ENCODE results near the gene TERC.
"Not testable (repeated sequence)": the region's sequence is repeated elsewhere in the genome, so short reads cannot be mapped to it uniquely, and the experiment has no call there.

The TERC gene

DNA sequence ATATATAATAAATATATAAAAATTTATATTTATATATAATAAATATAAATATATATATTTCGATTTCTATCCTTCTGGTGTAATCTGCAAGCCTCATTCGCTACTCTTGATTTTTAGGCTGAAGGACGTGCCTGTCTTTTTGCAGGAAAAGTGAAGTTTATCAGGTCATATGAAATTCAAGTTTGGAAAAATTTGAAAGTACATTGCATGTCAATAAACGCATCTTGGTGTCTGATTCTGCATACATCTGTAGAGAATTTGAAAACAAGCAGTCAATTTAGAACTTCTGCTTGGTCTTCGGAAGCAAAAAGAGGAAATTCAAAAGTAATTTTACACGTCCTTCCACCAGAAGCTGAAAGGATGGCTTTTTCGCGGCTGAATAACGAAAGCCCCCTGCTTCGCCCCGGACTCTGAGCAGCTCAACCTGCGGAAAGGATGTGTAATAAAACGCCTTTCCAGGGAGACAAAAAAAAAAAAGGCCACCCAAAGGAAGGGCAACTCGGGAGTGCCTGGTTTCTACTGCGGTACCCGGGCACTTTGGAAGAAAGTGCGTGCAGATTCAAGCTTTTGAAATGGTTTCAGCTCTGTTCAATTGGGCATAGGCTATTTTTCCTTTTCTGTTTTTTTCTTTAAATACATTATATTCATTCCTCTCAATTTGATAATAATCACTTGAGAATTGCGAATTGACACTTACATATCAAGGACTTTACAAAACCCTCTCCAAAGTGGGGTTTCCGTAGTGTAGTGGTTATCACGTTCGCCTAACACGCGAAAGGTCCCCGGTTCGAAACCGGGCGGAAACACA lies 6.8 kb upstream of the TERC start:
- DNase-seq (ENCODE audit: low read depth), result no peak

DNA sequence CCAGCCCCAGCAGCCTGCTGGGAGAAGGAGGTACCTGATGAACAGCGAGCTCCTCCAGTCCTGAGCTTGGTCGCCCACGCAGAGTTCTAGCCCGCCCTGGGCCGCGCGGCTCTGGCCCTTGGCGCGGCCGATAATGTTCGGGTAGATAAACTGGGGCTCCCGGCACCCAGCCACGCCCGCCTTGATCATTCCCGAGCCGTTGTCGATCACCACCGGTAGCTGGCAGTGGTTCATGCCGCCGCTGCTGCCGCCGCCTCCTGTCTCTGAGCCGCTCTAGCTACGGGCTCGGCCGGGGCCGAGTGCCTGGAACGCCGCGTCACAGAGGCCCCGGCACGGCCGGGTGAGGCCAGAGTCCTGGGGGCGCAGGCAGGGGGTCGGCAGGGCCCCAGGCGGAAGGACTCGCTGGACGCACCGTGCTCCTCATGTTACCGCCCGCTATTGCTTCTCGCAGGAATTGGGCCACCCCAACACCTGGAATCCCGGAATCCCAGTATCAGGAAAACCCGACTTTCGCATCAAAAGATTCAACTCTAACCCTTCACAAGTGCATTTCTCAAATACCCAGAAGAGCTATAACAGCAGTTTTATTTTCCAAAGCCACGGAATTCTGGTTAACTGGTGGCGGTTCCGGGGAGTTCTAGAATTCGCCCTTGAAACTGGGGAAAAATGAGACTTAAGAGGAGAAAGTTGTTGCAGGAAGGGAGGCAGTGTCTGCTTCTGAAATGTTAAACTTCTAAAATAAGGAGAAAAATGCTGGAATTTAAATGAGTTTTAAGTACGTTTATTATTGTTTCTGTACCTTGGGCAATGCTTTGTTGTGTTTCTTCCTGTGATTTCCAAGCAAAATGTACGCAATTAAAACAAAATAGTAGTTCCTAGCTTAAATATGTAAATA lies 4.7 kb upstream of the TERC start, which contains the start of gene ACTRT3:
Gene ACTRT3 (minus strand): TSS at position 275 of the 895 bp plus-strand sequence. CDS start 41 bp downstream, at position 234.
- no peak for DNase-seq (ENCODE audit: low read depth)

DNA sequence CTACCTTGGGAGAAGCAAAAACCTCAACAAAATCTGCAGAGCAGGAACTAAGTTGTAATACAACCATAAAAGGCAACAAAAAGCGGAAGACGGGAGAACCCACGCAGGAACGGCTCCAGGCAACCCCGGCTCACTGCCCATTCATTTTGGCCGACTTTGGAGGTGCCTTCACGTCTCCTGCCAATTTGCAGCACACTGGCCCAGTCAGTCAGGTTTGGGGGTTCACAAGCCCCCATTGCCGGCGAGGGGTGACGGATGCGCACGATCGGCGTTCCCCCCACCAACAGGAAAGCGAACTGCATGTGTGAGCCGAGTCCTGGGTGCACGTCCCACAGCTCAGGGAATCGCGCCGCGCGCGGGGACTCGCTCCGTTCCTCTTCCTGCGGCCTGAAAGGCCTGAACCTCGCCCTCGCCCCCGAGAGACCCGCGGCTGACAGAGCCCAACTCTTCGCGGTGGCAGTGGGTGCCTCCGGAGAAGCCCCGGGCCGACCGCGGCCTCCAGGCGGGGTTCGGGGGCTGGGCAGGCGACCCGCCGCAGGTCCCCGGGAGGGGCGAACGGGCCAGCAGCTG lies 463 bp downstream of the TERC start:
- DNase-seq (ENCODE audit: low read depth), result no peak

GRCh38 chr3:169760479-169760878 lies 4.4 kb downstream of the TERC start:
- DNase-seq (ENCODE audit: low read depth), result no peak

DNA sequence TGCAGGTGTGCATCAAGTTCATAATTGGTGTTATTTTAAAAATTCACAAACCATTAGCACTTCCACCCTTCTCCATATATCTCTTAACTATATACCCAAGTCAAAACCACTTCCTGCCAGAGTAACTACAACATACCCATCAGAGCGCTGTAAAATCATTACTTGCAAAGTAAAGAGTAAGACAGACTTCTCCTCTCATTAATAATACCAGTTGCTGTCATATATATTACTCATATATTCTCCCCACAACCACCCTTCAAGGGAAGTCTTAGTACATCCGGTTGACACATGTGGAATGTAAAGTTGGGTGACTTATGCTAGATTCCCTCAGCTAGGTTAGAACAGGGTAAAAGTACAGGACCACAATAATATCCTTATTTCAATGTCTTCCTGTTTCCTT lies 5.6 kb downstream of the TERC start:
- DNase-seq (ENCODE audit: low read depth), result no peak

GRCh38 chr3:169758359-169758994 lies 6.4 kb downstream of the TERC start:
- no peak for DNase-seq (ENCODE audit: low read depth)

DNA sequence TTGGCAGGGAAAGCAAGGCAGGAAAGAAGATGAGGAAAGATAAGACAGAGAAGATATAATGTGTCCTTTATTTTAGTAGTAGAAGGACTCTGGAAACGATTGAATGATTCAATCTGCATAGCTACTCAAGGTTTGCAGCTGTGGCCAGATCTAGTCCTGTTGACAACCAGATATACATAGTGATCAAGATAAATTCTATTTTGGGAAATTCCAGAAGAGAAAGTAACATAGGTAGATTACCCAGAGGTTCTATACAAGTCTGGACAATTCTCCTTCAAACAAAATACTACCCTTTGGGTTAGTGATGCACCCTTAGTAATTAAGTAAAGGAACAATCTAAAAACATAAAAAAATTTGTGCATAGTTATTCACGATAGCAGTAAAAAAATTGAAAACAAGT lies 9.4 kb downstream of the TERC start:
- no peak for DNase-seq (ENCODE audit: low read depth)

- no peak for DNase-seq (ENCODE audit: low read depth)
Measured at GRCh38 chr3:169754711-169755110, 10.1 kb downstream of the TERC start.

- no peak for DNase-seq (ENCODE audit: low read depth)
Measured at GRCh38 chr3:169751875-169752274, 13.0 kb downstream of the TERC start.

DNA sequence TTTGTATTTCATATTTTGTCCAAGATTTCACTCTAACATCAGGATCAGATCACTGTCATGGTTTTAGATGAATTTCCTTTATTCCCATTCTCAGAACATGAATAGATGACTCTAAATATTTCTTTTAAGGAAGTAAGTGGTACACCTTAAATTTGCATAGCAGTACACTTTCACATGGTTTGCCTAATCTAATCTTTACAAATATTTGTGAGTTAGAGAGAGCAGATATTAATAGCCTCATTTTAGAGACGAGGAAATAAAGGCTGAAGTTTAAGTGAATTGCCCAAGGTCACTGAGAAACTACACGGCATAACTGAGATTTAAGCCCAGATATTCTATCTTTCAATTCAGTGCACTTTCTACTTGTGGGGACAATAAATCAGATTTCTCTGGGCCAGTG lies 14.2 kb downstream of the TERC start:
- no peak for DNase-seq (ENCODE audit: low read depth)

GRCh38 chr3:169748670-169749069 lies 16.2 kb downstream of the TERC start:
- DNase-seq (ENCODE audit: low read depth), result no peak

- no peak for DNase-seq (ENCODE audit: low read depth)
Measured at GRCh38 chr3:169746924-169747323, 17.9 kb downstream of the TERC start.

DNA sequence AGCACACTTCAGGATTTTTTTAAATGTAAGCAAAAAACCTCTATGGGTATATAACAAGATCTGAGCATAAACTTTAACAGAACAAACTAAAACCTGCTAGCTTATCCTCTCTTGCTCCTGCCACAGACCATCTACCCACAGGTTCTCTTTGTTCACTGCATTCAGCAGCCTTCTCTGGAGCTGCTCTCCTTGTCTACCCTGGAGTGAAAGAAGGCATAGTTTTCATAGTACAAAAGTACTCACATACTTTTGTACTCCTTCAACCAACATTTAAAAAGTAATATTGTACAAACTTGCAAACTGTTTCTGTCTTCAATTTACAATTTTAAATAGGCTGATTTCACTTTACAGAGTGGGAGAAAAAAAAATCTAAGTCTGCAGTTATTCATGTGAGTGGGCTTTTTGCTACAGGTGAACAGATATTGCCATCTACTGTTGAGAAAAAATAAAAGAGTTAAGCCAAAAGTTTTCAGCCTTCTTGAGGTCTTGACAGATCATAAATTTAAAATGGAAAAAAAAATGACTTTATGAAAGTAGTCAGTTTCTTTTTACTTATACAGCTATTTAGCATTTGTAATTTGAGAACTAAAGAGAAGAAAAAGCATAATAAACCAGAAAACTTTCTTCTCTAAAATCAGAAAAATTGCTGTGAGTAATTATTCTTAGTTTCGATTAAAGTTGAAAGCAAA lies 20.4 kb downstream of the TERC start:
- DNase-seq (ENCODE audit: low read depth), result no peak

DNA sequence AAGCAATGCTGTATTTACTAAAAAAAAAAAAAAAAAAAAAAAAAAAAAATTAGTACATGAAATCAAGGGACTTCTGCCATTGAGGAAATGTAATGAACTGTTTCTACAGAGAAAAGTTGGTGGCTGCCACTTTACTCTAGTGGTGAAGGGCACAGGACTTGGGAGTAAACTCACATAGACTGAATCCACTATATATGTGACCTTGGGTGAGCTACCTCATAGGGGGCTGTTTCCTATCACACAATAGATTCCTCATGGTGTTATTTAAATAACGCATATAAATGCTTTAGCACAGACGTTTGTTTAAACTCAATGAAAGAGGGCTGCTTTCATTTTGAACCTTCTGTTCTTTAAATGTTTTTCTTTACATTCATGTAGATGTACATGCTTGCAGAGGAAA lies 25.8 kb downstream of the TERC start:
- no peak for DNase-seq (ENCODE audit: low read depth)

- not testable (repeated sequence) for DNase-seq (ENCODE audit: low read depth)
Measured at GRCh38 chr3:169731857-169732256, 33.0 kb downstream of the TERC start.

- DNase-seq (ENCODE audit: low read depth), result no peak
Measured at GRCh38 chr3:169722724-169723123, 42.1 kb downstream of the TERC start.

GRCh38 chr3:169718415-169718814 lies 46.4 kb downstream of the TERC start:
- DNase-seq (ENCODE audit: low read depth), result not testable (repeated sequence)

Measured in CMK (cell line).